PFSK-1 (cell line): ENCODE measurements around the gene MAP3K7.

ENCODE experiments used
- FOXP2 ChIP-seq: optimal IDR thresholded peaks from 2 replicates; pipeline ENCODE3; 2011; ENCODE audit warnings: borderline replicate concordance, control low read depth, inconsistent platforms; ENCODE audit not compliant: insufficient read depth; ENCODE audit errors: extremely low read length, extremely low read depth
- POLR2AphosphoS5 ChIP-seq: IDR thresholded peaks from 2 replicates; pipeline ENCODE4 v1.6.1; 2012; ENCODE audit warnings: low read depth, mild to moderate bottlenecking, control low read depth, low read length, moderate library complexity
- REST ChIP-seq, 2 experiments: IDR thresholded peaks; 2 replicates each; pipeline versions ENCODE4 v1.6.1 to v1.8.0; 2011 to 2012; ENCODE audit warnings: low read depth in 2 of 2, low read length in 2 of 2, control low read depth in 1 of 2, inconsistent platforms in 1 of 2, mild to moderate bottlenecking in 1 of 2, moderate library complexity in 1 of 2; ENCODE audit not compliant: insufficient read depth in 1 of 2
- SIN3A ChIP-seq: IDR thresholded peaks from 2 replicates; pipeline ENCODE4 v1.6.1; 2012; ENCODE audit warnings: mild to moderate bottlenecking, low read length, moderate library complexity, borderline replicate concordance; ENCODE audit not compliant: insufficient read depth
- TAF1 ChIP-seq: IDR thresholded peaks from 2 replicates; pipeline ENCODE4 v1.6.1; 2012; ENCODE audit warnings: low read length, control low read depth, borderline replicate concordance; ENCODE audit not compliant: insufficient read depth

The MAP3K7 gene

DNA sequence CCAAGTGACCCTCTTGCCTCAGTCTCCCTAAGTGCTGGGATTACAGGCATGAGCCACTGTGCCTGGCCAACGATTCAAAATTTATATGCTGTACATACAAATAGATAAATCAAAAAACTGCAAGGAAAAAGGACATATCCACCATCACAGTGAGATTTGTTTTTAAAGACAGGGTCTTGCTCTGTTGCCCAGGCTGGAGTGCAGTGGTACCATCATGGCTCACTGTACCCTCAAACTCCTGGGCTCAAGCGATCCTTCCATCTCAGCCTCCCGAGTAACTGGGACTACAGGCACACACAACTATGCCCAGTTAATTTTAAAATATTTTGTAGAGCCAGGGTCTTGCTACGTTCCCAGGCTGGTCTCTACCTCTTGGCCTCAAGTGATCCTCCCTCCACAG, 61.5 kb downstream of the MAP3K7 start:
- TF ChIP-seq FOXP2 (no peak), TAF1 (no peak), SIN3A (no peak), POLR2AphosphoS5 (no peak), REST (IDR thresholded peaks at IDR 0.05; ENCODE audit: insufficient read depth in 1 of 2, low read depth in 2 of 2, low read length in 2 of 2) (no peak)

DNA sequence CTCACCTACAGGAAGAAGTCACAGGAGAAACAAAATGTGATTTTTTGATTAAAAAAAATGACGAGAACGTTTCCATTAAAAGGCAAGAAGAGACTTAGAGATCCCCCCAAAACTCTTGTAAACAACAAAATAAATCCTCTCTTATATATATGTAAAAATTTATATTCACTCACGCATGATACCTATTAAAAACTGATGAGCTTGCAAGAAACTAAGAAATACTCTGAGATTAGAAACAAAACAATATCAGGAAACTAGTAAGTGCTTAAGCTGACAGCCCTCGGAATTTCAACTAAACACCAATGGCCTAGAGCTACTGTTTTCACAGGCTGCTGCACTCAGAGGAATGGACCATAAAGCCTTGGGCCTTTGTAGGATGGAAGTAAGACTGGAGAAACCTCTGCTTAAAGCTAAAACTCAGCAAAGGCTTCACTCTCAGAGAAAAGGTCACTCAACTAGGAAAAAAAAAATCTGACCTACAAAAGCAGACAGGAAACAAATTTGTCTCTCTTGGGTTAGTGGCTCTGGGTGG, 63.0 kb downstream of the MAP3K7 start:
- TF ChIP-seq POLR2AphosphoS5, result no peak
- no peak for TF ChIP-seq FOXP2
- TF ChIP-seq SIN3A, result no peak
- TF ChIP-seq TAF1, result no peak
- no peak for TF ChIP-seq REST (IDR thresholded peaks at IDR 0.05; ENCODE audit: insufficient read depth in 1 of 2, low read depth in 2 of 2, low read length in 2 of 2)

DNA sequence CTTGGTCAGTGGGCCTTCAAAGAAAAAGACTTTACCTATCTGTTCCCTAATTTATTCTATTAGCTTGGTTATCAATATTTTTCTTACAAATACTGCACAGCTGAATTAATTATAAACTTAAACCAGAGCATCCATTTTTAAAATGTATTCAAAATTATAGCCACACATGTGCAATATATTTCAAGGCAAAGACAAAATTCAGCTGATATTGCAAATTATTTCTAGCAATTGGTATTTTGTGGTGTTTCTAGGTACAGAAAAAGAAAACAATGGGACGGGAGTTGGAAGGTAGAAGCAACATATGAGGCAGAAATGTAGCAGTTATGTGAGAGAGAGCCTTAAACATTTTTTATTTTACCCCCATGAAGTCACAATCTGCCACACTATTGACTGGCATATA, 64.9 kb downstream of the MAP3K7 start:
- TF ChIP-seq SIN3A (no peak), POLR2AphosphoS5 (no peak), TAF1 (no peak), FOXP2 (no peak), REST (IDR thresholded peaks at IDR 0.05; ENCODE audit: insufficient read depth in 1 of 2, low read depth in 2 of 2, low read length in 2 of 2) (no peak)

DNA sequence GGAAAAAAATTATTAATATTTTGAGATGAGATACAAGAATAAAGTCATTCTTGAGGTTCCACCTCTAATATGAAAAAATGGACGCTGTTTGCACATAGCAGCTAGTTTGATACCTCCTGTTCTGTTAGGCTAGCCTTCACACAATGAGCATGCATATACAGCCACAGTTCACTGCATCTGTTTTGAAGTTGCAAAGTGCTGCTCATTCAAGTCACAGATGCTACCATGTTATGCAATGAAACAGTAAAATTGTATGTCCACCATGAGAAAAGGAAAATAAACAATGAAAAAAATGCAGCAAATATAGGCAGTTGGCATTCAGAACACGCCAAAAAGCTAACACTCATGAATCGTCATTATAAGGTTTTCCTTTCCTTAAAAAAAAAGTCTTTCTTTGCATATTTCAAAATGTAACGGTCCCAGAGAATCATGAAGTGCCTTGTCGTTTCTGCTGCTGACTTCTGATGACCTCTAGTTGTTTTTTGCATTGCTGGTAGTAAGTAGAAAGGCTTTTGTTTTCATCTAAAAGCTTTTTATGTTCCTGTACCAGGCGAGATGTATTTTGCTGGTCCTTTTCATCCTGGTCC, 70.7 kb downstream of the MAP3K7 start:
- TF ChIP-seq REST (IDR thresholded peaks at IDR 0.05; ENCODE audit: insufficient read depth in 1 of 2, low read depth in 2 of 2, low read length in 2 of 2) (no peak), POLR2AphosphoS5 (no peak), TAF1 (no peak)

- TF ChIP-seq SIN3A (no peak), TAF1 (no peak), POLR2AphosphoS5 (no peak), FOXP2 (no peak), REST (IDR thresholded peaks at IDR 0.05; ENCODE audit: insufficient read depth in 1 of 2, low read depth in 2 of 2, low read length in 2 of 2) (no peak)
Measured at GRCh38 chr6:90514496-90514895, 72.4 kb downstream of the MAP3K7 start.
